ENCODE measurements around the gene CDH20. TPM values are rescaled to one million over a fixed set of nuclear protein-coding genes. Genes with fewer than 3 reads are reported as not detected.
A peak's percentile ranks its signal among the peaks of the same experiment; 100 is the strongest.

CDH20 gene
- total and polyA plus RNA-seq, 2 of the 4 experiments (the other 2 are of a cell fraction) = not detected

DNA sequence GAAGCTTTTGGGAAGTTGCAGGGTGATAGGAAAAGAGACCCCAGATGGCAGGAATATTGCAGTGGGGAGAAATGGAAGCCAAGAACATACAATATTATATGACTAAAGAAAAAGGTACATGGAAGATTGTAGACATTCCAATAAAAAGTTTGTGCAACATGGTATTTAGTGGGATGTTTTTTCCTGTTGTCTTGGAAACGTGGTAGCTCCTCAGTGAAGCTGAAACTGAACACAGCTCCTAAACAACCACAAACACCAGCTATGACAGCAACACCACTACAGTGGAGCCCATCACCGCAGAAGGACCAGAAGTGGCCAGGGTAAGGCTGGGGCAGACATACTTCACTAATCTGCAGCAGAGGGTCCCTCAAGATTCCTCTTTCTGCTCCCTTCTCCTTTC, 246.8 kb downstream of the CDH20 start:
- DNase-seq (no peak), ATAC-seq (ENCODE audit: low read depth) (no peak)
- H3K4me2 ChIP-seq (ENCODE audit: low read depth, low read length) = no peak overlapping the region
- TF ChIP-seq POLR2A (IDR thresholded peaks at IDR 0.05; ENCODE audit: low read depth, low read length) = no peak
- dilution Hi-C loops (cut with HindIII; ENCODE audit: low sequenced_read_pairs, unreplicated experiment) = no loop called here
- no peaks in the 10 kb centered on the region for H4K20me1 ChIP-seq (ENCODE audit: insufficient read depth, low read length)
- H2BK120ac ChIP-seq (ENCODE audit: low read depth, low read length) = no peak overlapping the region
- no peaks in the 10 kb centered on the region for H3K36me3 ChIP-seq (ENCODE audit: control insufficient read depth, insufficient read depth, low read length)
- no peak overlapping the region for H4K91ac ChIP-seq (ENCODE audit: insufficient read depth, low read depth, low read length)
- no peak overlapping the region for H3K23ac ChIP-seq (ENCODE audit: low read depth, low read length)
- H3K4me3 ChIP-seq (ENCODE audit: insufficient read depth, low read depth, low read length) = no peak overlapping the region
- no CpG with 5 or more reads among the region's 2 CpGs for WGBS, 2 experiments (ENCODE audit: extremely low coverage in 2 of 2, insufficient read length in 1 of 2)
- intact Hi-C loops (cut with micrococcal nuclease) = loop anchor here (5.0 to 10.0 kb wide), 2 partner anchors 312 to 455 kb away; partner anchors contain the start of gene RNF152
- H3K9me3 ChIP-seq (ENCODE audit: control insufficient read depth, insufficient read depth, low read length) = no peaks in the 10 kb centered on the region
- no peak overlapping the region for H3K27ac ChIP-seq (ENCODE audit: insufficient read depth, low read length)
- H2BK15ac ChIP-seq (ENCODE audit: low read depth, low read length) = no peak overlapping the region
- peaks cover 6% of the 10 kb centered on the region for H3K4me1 ChIP-seq (ENCODE audit: control insufficient read depth, insufficient read depth, low read length)
- no peak overlapping the region for H3K56ac ChIP-seq (ENCODE audit: extremely low read depth, insufficient read depth, low read length)
- peaks cover 4% of the 10 kb centered on the region for H3K9me1 ChIP-seq (ENCODE audit: insufficient read depth, low read length)
- no peak overlapping the region for H3K9ac ChIP-seq (ENCODE audit: low read depth, low read length)
- POLR2A ChIA-PET (ENCODE audit: unreplicated experiment) = no interaction called here
- H4K8ac ChIP-seq (ENCODE audit: low read depth in 2 of 2, low read length in 2 of 2) = no peak overlapping the region
- H4K5ac ChIP-seq (ENCODE audit: low read depth, low read length) = no peak overlapping the region
- in situ Hi-C loops (cut with MboI; ENCODE audit: low sequenced_read_pairs) = no loop called here
- no peak overlapping the region for H2AK5ac ChIP-seq (ENCODE audit: low read depth, low read length)
- H3K4ac ChIP-seq (ENCODE audit: low read depth, low read length) = no peak overlapping the region
- no peak overlapping the region for H2AFZ ChIP-seq (replicated peaks; ENCODE audit: low read length, poor library complexity)
- H2BK5ac ChIP-seq (ENCODE audit: low read depth, low read length, poor library complexity, severe bottlenecking) = no peak overlapping the region
- H2AK9ac ChIP-seq (replicated peaks; ENCODE audit: low read depth, low read length, poor library complexity) = no peak overlapping the region
- H2BK20ac ChIP-seq (ENCODE audit: low read depth, low read length) = no peak overlapping the region
- CTCF ChIA-PET = no interaction called here
- no peaks in the 10 kb centered on the region for H3K27me3 ChIP-seq (ENCODE audit: control insufficient read depth, insufficient read depth, low read length)
- peak overlapping the region; percentile 52; the same call in 1 of the 2 replicates for H3K18ac ChIP-seq (ENCODE audit: low read depth, low read length)
- BruUV-seq (replicated peaks) = no TSS peak
- H3K14ac ChIP-seq (replicated peaks; ENCODE audit: low read depth, low read length) = no peak overlapping the region
- no peaks in the 10 kb centered on the region for H3K79me1 ChIP-seq (ENCODE audit: low read depth in 1 of 2, low read length in 2 of 2)
